GM12892 (cell line): ENCODE measurements around the gene PRR23C.

Experiments used
- POLR2A ChIP-seq: IDR thresholded peaks from 2 replicates; pipeline ENCODE4 v1.6.1; 2011; ENCODE audit warnings: low read depth, low read length, control low read depth
- POLR2AphosphoS5 ChIP-seq: IDR thresholded peaks from 2 replicates; pipeline ENCODE4 v1.6.1; 2011; ENCODE audit warnings: low read depth, low read length, control low read depth
- TAF1 ChIP-seq: IDR thresholded peaks from 2 replicates; pipeline ENCODE4 v1.6.1; 2011; ENCODE audit warnings: low read depth, mild to moderate bottlenecking, control low read depth, low read length, borderline replicate concordance

GRCh38 chr3:139020868-139021234 is 23.8 kb downstream of the PRR23C start, which contains the start of gene PRR23B:
- no peak for TF ChIP-seq POLR2A
- TF ChIP-seq TAF1, result no peak
- no peak for TF ChIP-seq POLR2AphosphoS5
